ENCODE data around the gene SH3TC1. TPM values are rescaled to one million over a fixed set of nuclear protein-coding genes. Genes with fewer than 3 reads are reported as not detected.

SH3TC1 gene
- polyA plus RNA-seq, 2 of the 4 experiments (the other 2 are of a cell fraction): 2.8 to 7.4 TPM

GRCh38 chr4:8239226-8239625 is 40.1 kb downstream of the SH3TC1 start (continued):
- TF ChIP-seq REST (IDR thresholded peaks at IDR 0.05) (no peak), EHF (CRISPR knock-in tag; IDR thresholded peaks at IDR 0.05) (no peak), PBX3 (IDR thresholded peaks at IDR 0.05) (no peak), RCOR1 (IDR thresholded peaks at IDR 0.05; ENCODE audit: low read depth, low read length) (no peak)

GRCh38 chr4:8239661-8240060 is 40.6 kb downstream of the SH3TC1 start:
- POLR2A ChIA-PET: no interaction called here
- ATAC-seq (no peak), FAIRE-seq (no peak), DNase-seq (ENCODE audit: low read depth in 1 of 2, low spot score in 1 of 2) (no peak)
- Histone ChIP-seq H3K4me2 (no peak overlapping the region), H3K4me1 (peaks cover 17% of the 10 kb centered on the region), H3K9me3 (no peaks in the 10 kb centered on the region), H3K4me3 (no peak overlapping the region), H3K27ac (no peak overlapping the region)
- WGBS (ENCODE audit: missing lambda C conversion rate): 96% methylated on average over 5 of the region's 9 CpGs
- CTCF ChIA-PET: interaction anchor here (5.2 to 17.2 kb wide), 2 partner anchors 63 to 162 kb away, joined by 23 to 270 read pairs; no protein-coding TSS in a partner anchor
- no peak for TF ChIP-seq FOSB (CRISPR knock-in tag; IDR thresholded peaks at IDR 0.05)
- TF ChIP-seq NPAS2 (CRISPR knock-in tag; IDR thresholded peaks at IDR 0.05; ENCODE audit: borderline replicate concordance): no peak
- TF ChIP-seq HOXB5 (CRISPR knock-in tag; IDR thresholded peaks at IDR 0.05): no peak
- TF ChIP-seq USF2 (IDR thresholded peaks at IDR 0.05): no peak
- TF ChIP-seq HOXA7 (CRISPR knock-in tag; IDR thresholded peaks at IDR 0.05): no peak
- TF ChIP-seq ZFP36 (IDR thresholded peaks at IDR 0.05; ENCODE audit: borderline replicate concordance, partially characterized antibody): no peak
- TF ChIP-seq RCOR1 (IDR thresholded peaks at IDR 0.05; ENCODE audit: low read depth, low read length): no peak
- no peak for TF ChIP-seq KDM1A (IDR thresholded peaks at IDR 0.05; ENCODE audit: low read depth)
- no peak for TF ChIP-seq EP300 (IDR thresholded peaks at IDR 0.05)
- TF ChIP-seq EHF (CRISPR knock-in tag; IDR thresholded peaks at IDR 0.05): no peak
- no peak for TF ChIP-seq RAD21 (conservative IDR thresholded peaks at IDR 0.05 in 1 of 2, IDR thresholded peaks at IDR 0.05 in 1 of 2)
- no peak for TF ChIP-seq CHD4 (IDR thresholded peaks at IDR 0.05; ENCODE audit: borderline replicate concordance)
- TF ChIP-seq ELK1 (IDR thresholded peaks at IDR 0.05; ENCODE audit: low read depth, low read length): no peak
- TF ChIP-seq CBX8 (IDR thresholded peaks at IDR 0.05): no peak
- no peak for TF ChIP-seq MAX (IDR thresholded peaks at IDR 0.05)
